Cardiac muscle cell (in vitro differentiated cells and primary cell): ENCODE measurements around the gene PIK3C3. TPM values are rescaled to one million over a fixed set of nuclear protein-coding genes. Genes with fewer than 3 reads are reported as not detected.

ENCODE experiments used
- DNase-seq, 2 donors: peaks; one replicate each; pipeline versions ENCODE4 v3.0.0 to v3.0.0-alpha.2; 2010 to 2017; ENCODE audit warnings: low read depth in 1 of 2, low spot score in 1 of 2
- H3K27ac ChIP-seq: fragments of 200-600 bp; sonication (generic); 2 replicates; pipeline ENCODE4 v1.5.1; 2016
- H3K27me3 ChIP-seq: fragments of 200-600 bp; sonication (generic); 2 replicates; pipeline ENCODE4 v1.6.0; 2016; ENCODE audit warnings: control low read depth
- H3K36me3 ChIP-seq: fragments of 200-600 bp; sonication (generic); 2 replicates; pipeline ENCODE4 v1.5.1; 2016; ENCODE audit warnings: control low read depth
- H3K4me1 ChIP-seq: fragments of 200-600 bp; sonication (generic); 2 replicates; pipeline ENCODE4 v1.8.1; 2017; ENCODE audit warnings: low read depth, mild to moderate bottlenecking, mixed run types
- H3K4me3 ChIP-seq: fragments of 200-600 bp; sonication (generic); 2 replicates; pipeline ENCODE4 v1.5.1; 2016; ENCODE audit warnings: mild to moderate bottlenecking
- H3K9me3 ChIP-seq: fragments of 200-600 bp; sonication (generic); 2 replicates; pipeline ENCODE4 v1.5.1; 2017; ENCODE audit warnings: low read depth, mild to moderate bottlenecking, control low read depth
- CTCF ChIP-seq: IDR thresholded peaks from 2 replicates; pipeline ENCODE4 v1.5.1; 2012; ENCODE audit warnings: low read depth, mild to moderate bottlenecking, low read length
- polyA plus RNA-seq: library from polyadenylated mRNA; unstranded; fragments of >200 nt; fragmentation: Nextera tagmentation; extraction: Ambion mirVana; gene quantifications from 2 replicates; pipeline ENCODE4 v1.2.1, GENCODE V29; 2016
- total RNA-seq: library from RNA; depleted of rRNA; stranded (reverse); fragments of >200 nt; gene quantifications from 2 replicates; pipeline ENCODE4 v1.2.3, GENCODE V29; 2016

The PIK3C3 gene
- total and polyA plus RNA-seq, 2 experiments from 2014 or later: 29.6 to 36.8 TPM

DNA sequence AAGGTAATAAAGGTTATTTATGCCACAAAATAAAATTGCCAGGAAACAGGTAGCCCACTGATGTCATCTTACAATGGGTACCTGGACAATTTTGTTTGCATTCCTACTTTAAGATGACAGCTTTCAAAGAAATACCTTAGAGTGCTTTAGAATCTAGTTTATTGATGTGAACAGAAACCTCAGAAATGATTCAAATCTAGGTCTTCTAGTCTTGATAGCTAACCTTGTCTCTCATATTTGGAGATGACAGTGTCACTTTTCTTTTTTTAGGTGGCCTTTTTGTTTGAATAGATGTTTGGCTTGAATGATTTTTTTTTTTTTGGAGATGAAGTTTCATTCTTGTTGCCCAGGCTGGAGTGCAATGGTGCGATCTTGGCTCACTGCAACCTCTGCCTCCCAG lies 69.1 kb downstream of the PIK3C3 start:
- DNase-seq: no peak
- Histone ChIP-seq H3K9me3 (no peaks in the 10 kb centered on the region), H3K27ac (no peak overlapping the region), H3K27me3 (no peaks in the 10 kb centered on the region), H3K4me3 (no peak overlapping the region), H3K4me1 (no peaks in the 10 kb centered on the region), H3K36me3 (peaks cover 16% of the 10 kb centered on the region)
- no peak for TF ChIP-seq CTCF

DNA sequence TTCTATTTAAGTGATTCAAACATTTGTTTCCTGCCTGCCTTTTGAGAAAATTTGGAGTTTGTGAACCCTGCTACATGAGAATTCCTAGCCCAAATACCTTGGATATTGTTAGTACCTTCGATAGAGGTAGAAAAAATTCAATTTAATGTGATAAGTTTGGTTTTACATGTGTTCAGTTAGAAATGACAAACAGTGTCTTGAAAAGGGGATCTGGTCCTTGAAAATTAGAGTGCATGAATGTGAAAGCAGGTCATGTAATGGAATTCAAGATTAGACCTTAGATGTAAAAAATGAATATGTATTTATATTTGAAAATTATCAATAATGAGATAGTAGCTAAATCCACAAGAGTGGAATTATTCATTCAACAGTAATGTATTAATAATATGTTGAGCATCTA lies 70.5 kb downstream of the PIK3C3 start:
- Histone ChIP-seq H3K9me3 (no peaks in the 10 kb centered on the region), H3K4me1 (no peaks in the 10 kb centered on the region), H3K27me3 (no peaks in the 10 kb centered on the region), H3K36me3 (peaks cover 15% of the 10 kb centered on the region), H3K27ac (no peak overlapping the region), H3K4me3 (no peak overlapping the region)
- no peak for TF ChIP-seq CTCF
- no peak for DNase-seq

DNA sequence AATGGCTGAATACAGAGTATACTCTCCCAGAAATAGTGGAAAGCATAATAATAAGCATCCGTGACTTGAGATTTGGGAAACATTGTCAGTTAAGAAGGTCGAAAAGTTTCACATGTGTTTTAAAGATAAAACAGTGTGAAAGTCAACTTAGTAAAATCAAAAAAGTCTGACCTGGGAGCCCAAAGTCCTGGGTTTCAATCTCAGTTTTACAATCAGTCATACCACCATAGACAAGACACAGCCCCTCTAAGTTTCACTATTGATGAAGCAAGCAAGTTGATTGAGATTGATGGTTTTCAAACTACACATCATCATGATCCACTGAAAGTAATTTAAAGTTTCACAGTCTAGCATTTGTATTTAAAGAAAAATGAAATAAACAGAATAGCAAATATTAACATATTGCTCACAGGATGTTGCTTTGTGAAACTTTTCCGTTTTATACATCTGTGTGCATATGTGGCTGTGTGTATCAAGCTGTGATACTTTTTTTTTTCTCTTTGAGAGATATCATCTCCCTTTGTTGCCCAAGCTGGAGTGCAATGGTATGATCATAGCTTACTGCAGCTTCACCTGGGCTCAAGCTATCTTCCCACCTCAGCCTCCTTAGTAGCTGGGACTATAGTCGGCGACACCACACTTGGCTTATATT lies 71.1 kb downstream of the PIK3C3 start:
- Histone ChIP-seq H3K36me3 (peaks cover 9% of the 10 kb centered on the region), H3K27me3 (no peaks in the 10 kb centered on the region), H3K4me1 (no peaks in the 10 kb centered on the region), H3K4me3 (no peak overlapping the region), H3K9me3 (no peaks in the 10 kb centered on the region), H3K27ac (no peak overlapping the region)
- DNase-seq: no peak
- no peak for TF ChIP-seq CTCF

DNA sequence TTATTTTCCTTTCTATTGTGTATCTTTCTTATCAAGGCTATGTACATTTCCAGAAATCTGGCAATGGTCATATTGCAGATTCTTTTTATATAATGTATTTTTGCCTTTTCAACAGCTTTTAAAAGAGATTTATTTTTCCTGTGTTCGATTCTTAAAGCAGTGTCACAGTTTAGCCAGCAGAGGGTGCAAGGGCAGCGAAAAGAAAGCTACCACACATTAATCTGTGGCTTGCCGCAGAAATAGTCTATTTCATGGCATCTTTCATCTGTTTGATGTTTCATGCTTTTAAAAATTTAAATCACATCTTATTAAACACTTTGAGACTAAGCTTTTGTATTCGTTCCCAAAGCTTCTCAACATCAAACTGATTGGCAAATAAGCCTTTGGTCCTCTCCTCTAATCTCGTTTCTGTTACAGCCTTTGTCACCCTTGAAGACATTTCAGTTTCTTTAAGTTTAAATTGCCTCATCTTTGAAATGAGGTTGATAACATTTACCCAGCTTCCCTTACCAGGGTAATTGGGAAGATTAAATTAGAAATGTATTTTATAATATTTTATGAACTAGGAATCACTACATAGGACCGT lies 73.3 kb downstream of the PIK3C3 start:
- no peaks in the 10 kb centered on the region for H3K27me3 ChIP-seq
- H3K9me3 ChIP-seq: no peaks in the 10 kb centered on the region
- no peak overlapping the region for H3K4me3 ChIP-seq
- H3K36me3 ChIP-seq: peaks cover 4% of the 10 kb centered on the region
- peak; percentile 91 for TF ChIP-seq CTCF
- H3K4me1 ChIP-seq: no peaks in the 10 kb centered on the region
- DNase-seq: peak; percentile 20 to 54
- no peak overlapping the region for H3K27ac ChIP-seq

- H3K4me1 ChIP-seq: no peaks in the 10 kb centered on the region
- no peaks in the 10 kb centered on the region for H3K27me3 ChIP-seq
- H3K27ac ChIP-seq: no peak overlapping the region
- peaks cover 9% of the 10 kb centered on the region for H3K36me3 ChIP-seq
- no peaks in the 10 kb centered on the region for H3K9me3 ChIP-seq
- TF ChIP-seq CTCF: no peak
- no peak overlapping the region for H3K4me3 ChIP-seq
- DNase-seq: no peak
Measured at GRCh38 chr18:42029092-42029491, 74.1 kb downstream of the PIK3C3 start.
